ENCODE measurements around the gene AKAP13. TPM values are rescaled to one million over a fixed set of nuclear protein-coding genes. Genes with fewer than 3 reads are reported as not detected.
A peak's percentile ranks its signal among the peaks of the same experiment; 100 is the strongest.

The AKAP13 gene
- total RNA-seq, 1 experiment from 2014 or later = 47.3 TPM

DNA sequence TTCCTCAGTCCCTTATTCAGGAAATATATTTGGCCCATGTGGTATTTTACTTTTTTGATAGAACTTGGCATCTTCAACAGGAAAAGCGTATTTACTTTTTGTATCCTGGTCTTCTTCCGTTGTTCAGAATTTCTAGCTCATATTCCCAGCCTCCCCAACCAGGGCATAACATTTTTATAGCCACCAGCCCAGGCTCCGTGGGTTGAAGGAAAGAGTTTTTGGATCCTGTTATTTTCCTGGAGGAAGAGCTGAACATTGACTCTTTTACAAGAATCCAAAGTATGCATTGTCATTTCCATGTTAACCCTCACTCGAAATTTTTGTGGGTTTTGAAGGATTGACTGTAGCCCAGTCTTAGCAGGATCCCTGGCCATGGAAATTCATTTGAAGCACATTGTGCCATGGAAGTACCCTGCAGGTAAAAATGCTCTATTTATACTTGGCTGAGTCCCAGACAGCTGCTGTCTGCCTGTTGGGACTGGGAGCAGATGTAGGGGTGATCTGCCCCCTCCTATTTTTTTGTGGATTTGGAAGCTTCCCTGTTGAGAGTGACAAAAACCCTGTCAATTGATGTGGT is 98.8 kb downstream of the AKAP13 start:
- peaks cover 10% of the 10 kb centered on the region for H3K4me1 ChIP-seq (ENCODE audit: insufficient read depth, low read length)
- H3K27ac Mint-ChIP-seq = peak overlapping the region; percentile 13 to 90 (median 60); a peak in 5 of 7 replicates
- H3K79me2 ChIP-seq (ENCODE audit: insufficient read depth, low read length) = no peaks in the 10 kb centered on the region; the same call in 1 of the 2 replicates

More for the DNA sequence above, 98.8 kb downstream of the AKAP13 start:
- Histone ChIP-seq H2AFZ (ENCODE audit: low read length) (no peak overlapping the region), H3K27me3 (ENCODE audit: insufficient read depth, low read length) (no peaks in the 10 kb centered on the region), H2BK120ac (ENCODE audit: low read depth, low read length, poor library complexity, severe bottlenecking) (no peak overlapping the region), H4K20me1 (ENCODE audit: control insufficient read depth, insufficient read depth, insufficient read length) (peaks cover 2% of the 10 kb centered on the region), H3K9ac (ENCODE audit: extremely low read depth, insufficient read length, low read length) (no peak overlapping the region), H3K4ac (ENCODE audit: low read depth, low read length) (no peak overlapping the region), H3K4me2 (ENCODE audit: insufficient read depth, insufficient read length, low read length) (no peak overlapping the region), H2BK12ac (ENCODE audit: insufficient read length, low read depth, low read length) (no peak overlapping the region), H3K18ac (ENCODE audit: insufficient read length, low read depth, low read length) (no peak overlapping the region), H3K56ac (ENCODE audit: insufficient read length, low read depth, low read length) (no peak overlapping the region), H4K8ac (replicated peaks; ENCODE audit: insufficient read length, low read depth, low read length) (no peak overlapping the region), H3K14ac (ENCODE audit: insufficient read depth, low read length) (no peak overlapping the region), H3K79me1 (ENCODE audit: insufficient read depth, low read depth, low read length, poor library complexity, severe bottlenecking) (peaks cover 3% of the 10 kb centered on the region), H3K27ac (ENCODE audit: insufficient read length, low read depth, low read length) (no peak overlapping the region), H4K5ac (ENCODE audit: insufficient read length, low read depth, low read length) (no peak overlapping the region), H3T11ph (ENCODE audit: low read length) (no peak overlapping the region), H3K9me3 (ENCODE audit: control insufficient read depth, low read depth, low read length) (no peaks in the 10 kb centered on the region), H2BK20ac (ENCODE audit: low read depth, low read length, poor library complexity, severe bottlenecking) (no peak overlapping the region), H2AK5ac (ENCODE audit: insufficient read length, low read length) (no peak overlapping the region), H3K23ac (ENCODE audit: insufficient read length, low read depth, low read length) (no peak overlapping the region), H2BK5ac (ENCODE audit: insufficient read length, low read length) (no peak overlapping the region), H3K23me2 (ENCODE audit: insufficient read length, low read depth, low read length, poor library complexity, severe bottlenecking) (no peaks in the 10 kb centered on the region), H2BK15ac (ENCODE audit: low read depth, low read length) (no peak overlapping the region), H4K91ac (ENCODE audit: insufficient read length, low read depth, low read length) (no peak overlapping the region)
- WGBS (ENCODE audit: extremely low coverage, insufficient read length, low lambda C conversion rate) = no CpG with 5 or more reads among the region's 4 CpGs
- no peaks in the 10 kb centered on the region for H3K27me3 Mint-ChIP-seq (ENCODE audit: low read depth)
- H3K4me1 Mint-ChIP-seq = peaks cover 44 to 50% of the 10 kb centered on the region in 2 experiments
- no peak for DNase-seq
- TF ChIP-seq, protein P1, sequence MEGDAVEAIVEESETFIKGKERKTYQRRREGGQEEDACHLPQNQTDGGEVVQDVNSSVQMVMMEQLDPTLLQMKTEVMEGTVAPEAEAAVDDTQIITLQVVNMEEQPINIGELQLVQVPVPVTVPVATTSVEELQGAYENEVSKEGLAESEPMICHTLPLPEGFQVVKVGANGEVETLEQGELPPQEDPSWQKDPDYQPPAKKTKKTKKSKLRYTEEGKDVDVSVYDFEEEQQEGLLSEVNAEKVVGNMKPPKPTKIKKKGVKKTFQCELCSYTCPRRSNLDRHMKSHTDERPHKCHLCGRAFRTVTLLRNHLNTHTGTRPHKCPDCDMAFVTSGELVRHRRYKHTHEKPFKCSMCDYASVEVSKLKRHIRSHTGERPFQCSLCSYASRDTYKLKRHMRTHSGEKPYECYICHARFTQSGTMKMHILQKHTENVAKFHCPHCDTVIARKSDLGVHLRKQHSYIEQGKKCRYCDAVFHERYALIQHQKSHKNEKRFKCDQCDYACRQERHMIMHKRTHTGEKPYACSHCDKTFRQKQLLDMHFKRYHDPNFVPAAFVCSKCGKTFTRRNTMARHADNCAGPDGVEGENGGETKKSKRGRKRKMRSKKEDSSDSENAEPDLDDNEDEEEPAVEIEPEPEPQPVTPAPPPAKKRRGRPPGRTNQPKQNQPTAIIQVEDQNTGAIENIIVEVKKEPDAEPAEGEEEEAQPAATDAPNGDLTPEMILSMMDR (conservative IDR thresholded peaks at IDR 0.05) = no peak
- no peak overlapping the region; a peak in 1 of 5 replicates for H3K4me3 Mint-ChIP-seq
- no peaks in the 10 kb centered on the region; a peak in 1 of 5 replicates for H3K9me3 Mint-ChIP-seq
- no peaks in the 10 kb centered on the region for H3K36me3 Mint-ChIP-seq (ENCODE audit: insufficient read depth in 1 of 3, low read depth in 3 of 3)
